HG02763 (cell line): ENCODE measurements around the gene SLC2A1.

Source experiments
- ATAC-seq: cut with Tn5 transposase; IDR thresholded peaks from one replicate; pipeline ENCODE4 v1.9.1; 2021; ENCODE audit warnings: mild to moderate bottlenecking, moderate library complexity; ENCODE audit not compliant: unreplicated experiment

The SLC2A1 gene

DNA sequence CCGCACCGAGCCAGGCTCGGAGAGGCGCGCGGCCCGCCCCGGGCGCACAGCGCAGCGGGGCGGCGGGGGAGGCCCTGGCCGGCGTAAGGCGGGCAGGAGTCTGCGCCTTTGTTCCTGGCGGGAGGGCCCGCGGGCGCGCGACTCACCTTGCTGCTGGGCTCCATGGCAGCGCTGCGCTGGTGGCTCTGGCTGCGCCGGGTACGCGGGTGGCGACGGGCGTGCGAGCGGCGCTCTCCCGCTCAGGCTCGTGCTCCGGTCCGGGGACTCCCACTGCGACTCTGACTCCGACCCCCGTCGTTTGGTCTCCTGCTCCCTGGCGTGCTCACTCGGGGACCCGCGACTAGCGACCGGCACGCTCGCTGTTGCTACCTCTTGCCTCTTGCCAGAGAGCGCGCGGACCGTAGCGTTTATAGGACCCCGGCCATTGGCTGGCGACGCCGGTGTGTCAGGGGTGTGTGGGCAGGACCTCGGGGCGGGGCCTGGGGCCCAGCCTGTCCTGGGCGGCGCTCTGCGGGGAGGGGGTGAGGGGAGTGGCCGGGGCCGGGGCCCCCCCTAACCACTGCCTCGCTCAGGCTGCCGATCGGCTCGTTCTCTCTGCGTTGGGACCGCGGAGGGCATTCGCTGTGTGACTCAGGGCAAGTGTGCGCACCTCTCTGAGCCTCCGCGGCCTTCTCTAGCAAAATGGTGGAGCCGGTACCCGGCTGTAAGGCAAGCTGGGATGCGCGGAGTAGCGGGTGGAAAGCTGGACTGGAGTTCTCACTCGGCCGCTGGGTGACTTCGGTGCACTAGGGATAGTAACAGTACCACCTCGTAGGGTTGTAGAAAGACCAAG, at the start of gene SLC2A1:
Gene SLC2A1 (minus strand): TSS at position 381 of the 832 bp plus-strand sequence. CDS start 217 bp downstream, at position 164.
- peak; percentile 78 for ATAC-seq

DNA sequence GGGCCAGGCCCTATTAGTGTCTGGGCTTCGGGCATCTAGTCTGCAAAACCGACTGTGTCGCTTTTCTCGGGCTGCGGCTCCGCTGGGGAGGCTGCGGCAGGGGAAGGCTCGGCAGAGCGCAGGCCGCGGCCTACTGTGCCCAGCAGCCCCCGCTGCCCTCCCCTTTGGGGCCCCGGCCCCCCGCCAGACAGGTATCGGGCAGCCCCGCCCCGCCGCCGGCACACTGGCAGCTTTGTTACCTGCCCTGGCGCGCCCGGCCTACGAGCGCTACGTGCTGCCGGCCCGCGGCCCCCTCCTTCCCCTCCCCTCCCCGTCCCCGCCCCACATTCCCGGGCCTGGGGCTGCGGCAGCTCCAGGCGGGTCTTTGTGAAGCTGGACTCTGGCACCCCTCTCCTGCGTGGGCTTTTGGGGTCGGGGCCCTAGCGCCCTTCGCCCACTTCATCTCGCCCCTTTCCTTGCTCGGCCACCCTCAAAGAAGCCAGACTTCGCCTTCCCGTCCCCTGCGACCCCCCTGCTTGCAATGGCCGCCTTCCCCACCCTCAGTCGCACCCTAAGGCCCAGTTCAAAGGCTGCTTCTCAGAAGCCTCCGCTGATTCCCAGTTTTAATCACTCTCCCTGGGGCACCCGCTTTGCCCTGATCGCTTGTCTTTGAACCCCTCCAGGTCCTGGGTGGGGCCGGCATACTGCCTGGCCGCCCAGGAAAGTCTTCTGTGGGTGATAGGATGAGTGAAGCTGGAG, 48.9 kb upstream of the SLC2A1 start:
- no peak for ATAC-seq

DNA sequence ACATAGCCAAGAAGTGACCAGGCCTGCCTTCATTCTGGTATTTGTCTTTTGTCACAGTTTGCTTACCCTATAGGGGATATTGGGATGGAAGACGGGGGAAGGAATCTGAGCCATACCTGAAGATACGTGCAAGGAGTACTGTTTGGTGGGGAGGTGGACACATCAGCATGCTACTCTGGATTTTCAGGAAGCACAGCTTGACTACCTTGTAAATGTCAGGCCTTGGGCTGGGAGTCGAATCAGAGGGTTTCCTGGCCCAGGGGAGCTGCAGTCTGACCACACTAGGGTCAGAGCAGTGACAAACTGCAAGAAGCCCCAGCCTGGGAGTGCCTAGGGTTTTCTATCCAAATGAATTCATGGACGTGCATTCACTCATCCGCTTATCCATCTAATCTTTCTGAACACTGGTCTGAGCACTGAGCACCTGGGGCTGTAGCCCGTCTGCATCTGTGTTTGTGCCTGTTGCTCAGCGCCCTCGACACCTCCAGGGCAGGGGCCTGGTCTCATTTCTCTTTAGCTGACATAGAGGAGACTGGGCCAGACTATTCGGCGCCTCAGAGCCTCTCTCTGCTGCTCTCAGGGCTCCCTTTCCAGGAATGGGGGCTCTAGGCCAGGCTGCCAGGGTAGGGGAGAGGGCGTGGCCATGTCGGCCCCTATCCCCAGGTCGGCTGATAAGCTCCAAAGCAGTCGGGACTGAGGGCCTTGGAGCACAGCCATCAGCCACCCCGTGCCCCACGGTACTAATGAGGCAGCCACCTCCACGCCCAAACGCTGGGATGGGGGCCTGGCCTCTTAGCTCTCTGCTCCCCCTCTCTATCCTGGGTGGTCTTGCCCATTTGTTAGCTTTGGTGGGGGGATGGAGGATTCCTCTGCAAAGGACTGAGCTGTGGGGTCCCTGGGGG, 47.0 kb upstream of the SLC2A1 start:
- no peak for ATAC-seq

DNA sequence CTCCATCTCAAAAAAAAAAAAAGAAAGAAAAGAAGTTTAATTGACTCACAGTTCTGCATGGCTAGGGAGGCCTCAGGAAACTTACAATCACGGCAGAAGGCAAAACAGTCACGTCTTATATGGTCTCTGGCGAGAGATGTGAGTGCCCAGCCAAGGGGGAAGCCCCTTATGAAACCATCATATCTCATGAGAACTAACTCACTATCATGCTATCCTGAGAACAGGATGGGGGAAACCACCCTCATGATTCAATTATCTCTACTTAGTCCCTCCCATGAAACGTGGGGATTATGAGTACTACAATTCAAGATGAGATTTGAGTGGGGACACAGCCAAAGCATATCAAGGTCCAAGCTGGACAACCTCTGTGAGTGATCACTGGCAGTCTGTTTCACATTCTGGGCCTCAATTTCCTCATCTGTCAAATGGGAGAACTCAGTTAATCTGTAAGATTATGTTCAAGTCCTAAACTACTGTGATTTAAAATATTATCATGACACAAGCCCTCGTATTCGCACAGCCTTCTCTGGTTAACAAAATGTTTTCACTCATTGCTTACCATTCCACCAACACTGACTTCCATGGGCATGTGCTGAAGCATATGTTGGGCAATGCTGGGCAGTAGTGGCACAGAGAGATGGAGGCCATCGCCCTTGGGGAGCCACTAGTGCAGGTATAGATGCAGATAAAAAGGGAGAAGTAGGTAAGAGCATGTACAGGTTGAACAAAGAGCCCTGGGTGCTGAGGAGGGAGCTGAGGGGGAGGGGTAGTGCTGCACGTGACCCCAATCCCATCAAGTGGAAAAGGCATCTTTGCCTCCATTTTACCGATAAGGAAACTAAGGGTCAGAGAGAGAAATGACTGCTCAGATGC, 46.2 kb upstream of the SLC2A1 start:
- no peak for ATAC-seq

DNA sequence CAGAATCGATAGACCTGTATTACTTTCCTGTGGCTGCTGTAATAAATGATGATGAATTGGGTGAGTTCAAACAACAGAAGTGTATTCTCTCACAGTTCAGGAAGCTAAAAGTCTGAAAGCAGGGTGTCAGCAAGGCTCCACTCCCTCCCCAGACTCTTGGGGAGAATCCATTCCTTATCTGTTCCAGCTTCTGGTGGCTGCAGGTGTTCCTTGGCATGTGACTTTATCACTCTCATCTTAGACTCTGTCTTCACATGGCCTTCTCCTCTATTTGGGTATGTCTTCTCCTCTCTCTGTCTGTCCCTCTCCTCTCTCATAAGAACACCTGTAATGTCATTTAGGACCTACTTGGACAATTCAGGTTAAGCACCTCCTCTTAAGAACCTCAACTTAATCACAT, 44.1 kb upstream of the SLC2A1 start:
- no peak for ATAC-seq

DNA sequence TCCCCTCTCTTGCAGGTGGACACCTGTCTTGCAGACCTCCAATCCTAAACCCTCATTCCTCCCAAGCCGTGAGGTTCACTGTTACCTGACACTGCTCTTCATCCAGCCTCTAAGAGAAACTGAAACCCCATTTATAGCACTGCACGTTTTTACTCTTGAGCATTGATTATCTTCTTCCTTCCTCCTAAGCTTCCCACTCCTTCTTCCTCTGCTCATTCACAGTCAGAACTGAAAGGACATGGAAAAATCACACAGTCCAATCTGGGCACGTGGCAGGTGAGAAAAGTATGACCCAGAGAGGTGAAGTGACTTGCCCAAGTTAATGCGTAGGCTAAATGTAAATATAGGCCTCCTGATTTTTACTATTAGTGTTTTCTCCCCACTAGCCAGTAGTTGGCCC, 43.4 kb upstream of the SLC2A1 start:
- ATAC-seq = no peak

DNA sequence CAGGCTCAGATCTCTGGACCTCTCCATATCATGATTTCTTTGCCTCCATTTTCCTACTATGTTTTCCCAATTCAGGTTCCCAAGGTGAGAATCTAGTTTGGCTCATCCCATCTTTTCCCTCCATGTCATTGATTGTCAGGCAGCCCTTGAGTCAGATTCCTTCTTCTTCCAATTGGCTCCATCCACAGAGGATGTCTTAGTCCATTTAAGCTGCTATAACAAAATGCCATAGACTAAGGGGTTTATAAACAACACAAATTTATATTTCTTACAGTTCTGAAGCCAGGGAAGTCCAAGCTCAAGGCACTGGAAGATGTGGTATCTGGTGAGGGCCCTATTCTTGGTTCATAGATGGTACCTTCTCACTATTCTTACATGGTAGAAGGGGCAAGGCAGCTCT, 42.8 kb upstream of the SLC2A1 start:
- ATAC-seq = no peak

DNA sequence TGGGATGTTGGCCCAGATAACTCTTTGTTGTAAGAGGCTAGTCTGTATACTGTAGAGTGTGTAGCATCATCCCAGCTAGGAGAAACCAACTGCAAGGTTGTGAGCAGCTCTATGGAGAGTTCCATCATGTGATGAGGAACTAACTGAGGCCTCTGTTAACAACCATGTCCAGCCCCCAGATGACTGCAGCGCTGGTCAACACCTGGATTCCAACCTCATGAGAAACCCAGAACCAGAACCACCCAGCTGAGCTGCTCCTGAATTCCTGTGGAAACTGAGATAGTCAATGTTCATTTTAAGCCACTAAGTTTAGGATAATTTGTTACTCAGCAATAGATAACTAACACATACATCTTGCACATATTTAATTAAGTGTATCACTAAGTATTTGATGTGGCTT, 41.6 kb upstream of the SLC2A1 start:
- ATAC-seq = no peak

DNA sequence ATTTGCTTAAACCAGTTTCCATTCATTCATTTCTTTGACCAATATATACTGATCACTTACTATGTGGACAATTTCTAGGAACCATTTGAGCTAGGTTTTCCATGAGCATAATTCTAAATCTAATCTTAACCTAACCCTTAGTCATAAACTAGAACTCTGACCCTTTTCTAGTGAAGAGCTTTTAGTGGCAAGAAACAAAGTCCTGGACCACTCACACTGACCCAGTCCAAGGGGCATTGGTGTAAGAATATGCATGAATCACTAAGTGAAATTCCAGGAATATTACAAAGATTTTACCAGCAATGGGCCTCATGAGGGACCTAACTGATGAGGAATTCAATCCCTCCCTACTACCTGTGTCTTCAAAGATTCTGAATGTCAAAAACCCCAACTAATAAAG, 40.6 kb upstream of the SLC2A1 start:
- no peak for ATAC-seq

DNA sequence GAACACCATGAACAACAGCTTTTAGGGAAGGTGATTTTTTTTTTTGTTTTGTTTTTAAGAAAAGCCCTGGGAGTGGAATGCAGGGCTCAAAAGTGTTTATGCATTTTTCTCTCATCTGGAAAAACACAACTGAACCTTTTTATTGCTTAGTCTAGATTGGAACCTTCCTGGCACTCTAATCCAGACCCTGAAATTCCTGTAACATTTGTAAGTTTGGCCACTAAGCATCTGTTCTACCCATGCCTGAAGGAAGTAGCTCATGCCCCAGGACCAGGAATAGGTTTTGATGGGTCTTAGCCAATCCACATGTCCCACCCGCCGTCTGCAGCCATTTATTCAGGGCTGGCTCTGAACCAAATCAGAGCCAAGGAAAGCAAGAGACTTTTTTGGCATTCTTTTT, 39.7 kb upstream of the SLC2A1 start:
- ATAC-seq = no peak

DNA sequence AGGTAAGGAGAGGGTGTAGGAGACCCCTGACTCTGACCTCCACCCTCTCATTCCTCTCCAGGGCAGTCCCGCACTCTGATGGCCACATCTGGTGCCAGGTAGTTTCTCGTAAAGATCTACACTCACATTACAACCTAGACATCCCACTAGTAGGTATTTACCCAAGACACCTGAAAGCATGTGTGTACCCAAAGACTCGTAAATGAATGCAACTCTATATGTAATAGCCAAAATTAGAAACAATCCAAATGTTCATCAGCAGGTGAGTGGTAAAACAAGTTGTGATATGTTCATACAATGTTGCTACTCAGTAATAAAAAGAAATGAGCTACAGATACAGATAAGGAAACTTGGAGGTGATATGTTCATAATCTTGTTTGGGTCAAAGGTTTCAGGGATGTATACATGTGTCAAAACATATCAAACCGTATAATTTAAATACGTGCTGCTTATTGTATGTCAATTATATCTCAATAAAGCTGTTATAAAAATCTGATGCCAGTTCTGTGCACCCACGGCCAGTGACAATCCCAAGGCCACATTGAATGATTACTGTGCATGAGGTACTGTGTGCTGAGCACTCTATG, 37.8 kb upstream of the SLC2A1 start:
- no peak for ATAC-seq

DNA sequence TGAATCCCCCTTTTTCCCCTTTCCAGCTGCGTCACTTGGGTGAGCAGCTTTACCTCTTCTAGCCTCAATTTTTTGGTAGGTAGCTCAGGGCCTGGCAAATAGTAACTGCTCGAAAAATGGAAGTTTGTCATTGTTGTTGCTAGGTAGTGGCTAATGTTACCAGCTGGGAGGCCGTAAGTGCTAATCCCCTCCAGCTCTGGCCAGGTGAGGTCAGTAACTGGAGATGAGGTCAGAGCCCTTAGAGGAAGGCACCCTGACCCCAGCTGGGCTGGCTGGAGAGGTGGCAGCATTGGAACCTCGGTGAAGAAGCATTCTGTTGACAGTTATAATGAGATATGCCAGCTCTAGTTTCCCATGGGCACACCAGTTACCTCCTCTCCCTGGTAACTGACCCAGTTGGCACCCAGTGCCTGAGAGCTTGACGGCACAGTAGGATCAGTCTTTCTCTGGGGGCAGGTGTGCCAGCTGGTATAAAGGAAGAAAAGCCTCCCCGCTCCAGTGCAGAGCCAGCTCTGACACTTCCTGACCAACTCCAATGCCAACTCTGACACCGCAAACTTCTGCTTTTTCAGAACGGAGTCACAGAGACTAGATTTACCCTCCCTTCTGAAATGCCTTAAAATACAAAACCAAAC, 35.0 kb upstream of the SLC2A1 start:
- no peak for ATAC-seq

DNA sequence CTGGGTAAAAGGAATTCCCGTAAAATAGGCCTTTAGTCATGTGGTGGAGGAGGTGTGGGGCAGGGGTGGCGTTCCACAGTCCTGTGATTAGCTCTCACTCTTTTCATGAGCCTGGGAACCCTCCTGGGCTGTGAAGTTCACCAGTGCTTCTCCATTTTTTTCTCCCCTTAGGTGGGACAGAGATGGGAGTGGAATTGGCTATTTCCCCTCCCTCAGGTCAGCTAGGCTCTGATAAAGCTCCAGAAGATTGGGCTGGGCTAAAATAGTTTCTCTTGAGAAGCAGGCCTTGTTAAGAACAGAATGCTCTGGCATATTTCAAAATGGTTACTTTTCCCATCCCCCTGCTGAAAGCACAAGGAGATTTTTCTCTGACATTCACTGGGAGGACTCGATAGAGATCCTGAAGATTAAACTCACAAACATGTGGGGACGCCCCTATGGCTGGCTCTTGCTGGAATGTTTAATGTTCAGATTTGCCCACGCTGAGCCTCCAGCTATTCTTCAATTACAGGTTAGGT, 33.4 kb upstream of the SLC2A1 start:
- no peak for ATAC-seq

DNA sequence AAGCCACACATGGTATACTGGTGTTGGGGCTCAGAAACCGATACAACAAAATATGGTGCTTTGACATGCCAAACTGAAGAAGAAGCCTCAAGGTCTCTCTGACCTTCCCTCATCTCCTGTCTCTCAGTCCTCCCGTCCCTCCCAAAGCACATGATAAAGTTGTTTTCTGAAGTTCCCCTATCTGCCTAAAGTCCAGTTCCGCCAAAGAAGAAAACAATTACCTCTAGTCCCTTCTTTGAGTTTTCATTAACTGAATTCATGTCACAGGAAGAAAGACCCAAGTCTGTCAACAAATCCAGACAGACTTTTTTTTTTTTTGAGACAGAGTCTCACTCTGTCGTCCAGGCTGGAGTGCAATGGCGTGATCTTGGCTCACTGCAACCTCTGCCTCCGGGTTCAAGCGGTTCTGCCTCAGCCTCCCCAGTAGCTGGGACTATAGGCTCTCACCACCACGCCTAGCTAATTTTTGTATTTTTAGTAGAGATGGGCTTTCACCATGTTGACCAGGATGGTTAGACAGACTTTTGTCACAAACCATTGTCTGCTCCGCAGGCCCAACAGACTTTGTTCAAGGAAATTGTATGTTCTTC, 32.2 kb upstream of the SLC2A1 start:
- ATAC-seq = no peak

DNA sequence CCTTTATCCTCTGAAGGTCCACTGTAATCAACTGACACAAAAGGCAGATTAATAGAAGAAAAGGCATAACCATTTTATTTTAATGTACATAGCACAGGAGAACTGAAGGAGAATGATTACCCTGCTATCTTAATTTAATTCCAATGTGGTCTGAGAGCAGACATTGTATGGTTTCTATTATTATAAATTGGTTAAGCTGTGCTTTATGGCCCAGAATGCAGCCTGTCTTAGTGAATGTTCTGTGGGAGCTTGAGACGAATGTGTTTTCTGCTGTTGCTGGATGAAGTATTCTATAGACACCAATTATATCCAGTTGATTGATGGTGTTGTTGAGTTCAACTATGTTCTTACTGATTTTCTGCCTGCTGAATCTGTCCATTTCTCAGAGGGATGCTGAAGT, 25.0 kb upstream of the SLC2A1 start:
- no peak for ATAC-seq

DNA sequence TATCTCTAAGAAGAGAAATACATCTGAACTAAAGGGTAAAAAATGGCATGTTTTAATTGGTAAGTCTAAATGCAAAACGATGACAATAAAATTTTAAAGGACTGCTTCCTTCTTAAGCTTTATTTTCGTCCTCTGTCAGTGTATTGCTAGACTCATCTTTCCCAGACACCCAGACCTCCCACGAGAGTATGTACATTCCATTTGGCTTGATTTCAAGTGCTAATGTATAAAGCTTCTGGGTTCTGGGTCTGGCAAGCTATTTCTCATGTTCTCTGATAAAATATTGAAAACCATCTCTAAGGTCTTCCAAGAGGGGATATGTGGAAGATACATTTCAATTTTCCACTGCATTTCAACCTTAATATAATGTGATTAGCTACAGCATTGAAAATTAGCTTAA, 24.6 kb upstream of the SLC2A1 start:
- no peak for ATAC-seq

DNA sequence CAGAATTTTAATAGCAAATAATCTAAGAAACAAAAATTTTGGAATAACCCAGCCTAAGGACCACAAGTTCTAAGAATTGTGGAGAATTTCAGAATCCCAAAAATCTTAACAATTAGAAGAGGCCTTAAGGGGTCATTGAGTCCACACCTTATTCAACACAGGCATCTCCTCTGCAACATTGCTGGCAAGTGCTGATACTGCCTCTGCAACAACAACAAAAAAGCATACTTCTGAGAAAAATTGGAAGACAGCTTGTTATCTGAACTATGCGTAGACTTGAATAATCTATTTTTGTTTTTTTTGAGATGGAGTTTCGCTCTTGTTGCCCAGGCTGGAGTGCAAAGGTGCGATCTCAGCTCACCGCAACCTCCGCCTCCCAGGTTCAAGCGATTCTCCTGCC, 24.0 kb upstream of the SLC2A1 start:
- ATAC-seq = no peak

DNA sequence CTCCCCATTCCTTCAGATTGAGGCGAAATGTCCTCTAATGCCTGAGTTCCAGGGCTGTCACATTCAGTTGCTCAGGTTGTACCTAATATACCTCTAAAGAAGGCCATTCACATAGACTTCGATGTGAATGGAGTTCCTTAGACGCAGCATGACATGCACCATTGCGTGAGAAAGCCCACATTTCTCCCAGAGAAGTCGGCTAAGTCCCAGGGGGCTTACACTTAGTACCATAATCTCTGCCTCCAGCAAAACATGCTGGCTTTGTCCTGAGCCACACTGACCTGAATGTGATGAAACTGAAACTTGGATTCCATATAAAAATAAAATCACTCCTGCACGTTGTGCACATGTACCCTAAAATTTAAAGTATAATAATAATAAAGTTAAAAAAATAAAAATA, 23.2 kb upstream of the SLC2A1 start:
- ATAC-seq = no peak

DNA sequence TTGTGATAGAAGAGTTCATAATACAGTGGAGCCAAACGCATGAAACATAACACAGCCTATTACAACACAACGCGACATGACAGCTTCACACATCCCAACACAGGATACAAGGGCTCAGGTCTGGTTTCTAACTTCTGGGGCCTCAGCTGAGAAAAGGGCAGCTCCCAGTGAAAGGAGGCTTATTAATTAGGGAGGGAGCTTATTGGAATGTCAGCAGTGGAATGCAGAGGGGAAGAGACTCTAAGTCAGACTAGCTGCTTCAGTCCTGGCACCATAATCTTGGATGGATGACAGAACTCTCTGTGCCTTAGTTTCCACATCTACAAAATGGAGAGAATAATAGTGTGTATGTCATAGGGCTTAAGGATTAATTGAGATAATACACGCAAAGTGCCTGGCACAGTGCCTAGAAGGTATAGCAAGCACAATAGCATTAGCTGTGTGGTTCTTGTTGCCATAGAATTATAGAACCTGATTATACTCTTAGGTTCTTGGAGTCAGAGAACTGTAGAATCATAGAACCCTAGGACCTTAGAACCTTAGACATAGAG, 22.7 kb upstream of the SLC2A1 start:
- ATAC-seq = no peak
